T-helper 22 cell (primary cell): ENCODE measurements around the gene EDN1.
"Not testable (repeated sequence)": the region's sequence is repeated elsewhere in the genome, so short reads cannot be mapped to it uniquely, and the experiment has no call there.

ENCODE experiments used
- DNase-seq: peaks from one replicate; pipeline ENCODE4 v3.0.0-alpha.2; 2020; ENCODE audit warnings: low read depth

The EDN1 gene

DNA sequence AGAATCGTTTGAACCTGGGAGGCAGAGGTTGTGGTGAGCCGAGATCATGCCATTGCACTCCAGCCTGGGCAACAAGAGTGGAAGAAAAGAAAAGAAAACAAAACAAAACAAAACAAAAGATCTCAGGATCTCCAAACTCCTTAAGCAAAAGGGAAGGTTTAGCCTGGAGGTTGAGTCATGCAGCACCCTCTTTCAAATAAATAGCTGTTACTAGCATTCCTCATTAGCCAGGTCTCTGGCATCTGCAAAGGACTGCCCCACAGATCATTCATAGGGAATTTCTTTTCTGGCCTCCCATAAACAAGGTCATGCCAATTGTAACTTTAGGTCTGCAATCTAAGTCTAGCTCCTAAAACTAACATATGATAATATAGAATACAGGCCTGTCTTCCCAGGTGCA lies 37.2 kb downstream of the EDN1 start:
- no peak for DNase-seq

DNA sequence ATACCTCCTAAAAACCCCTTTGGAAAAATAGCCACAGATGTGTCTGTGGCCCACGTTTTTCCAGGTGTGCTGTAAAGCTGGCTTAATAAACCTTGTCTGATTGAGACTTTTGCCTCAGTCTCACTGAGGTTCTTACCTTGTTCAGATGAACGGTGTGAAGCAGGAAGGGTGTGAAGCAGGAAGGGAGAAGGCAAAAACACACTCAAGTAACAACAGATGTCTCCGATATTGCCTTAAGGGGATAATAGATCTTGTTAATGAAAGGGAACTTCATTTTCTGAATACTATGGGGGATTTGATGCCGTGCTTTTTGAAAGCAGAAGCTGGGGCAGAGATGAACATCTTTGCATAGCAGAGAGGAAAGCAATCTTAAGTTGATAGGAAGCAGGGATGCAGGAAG lies 37.8 kb downstream of the EDN1 start:
- no peak for DNase-seq

DNA sequence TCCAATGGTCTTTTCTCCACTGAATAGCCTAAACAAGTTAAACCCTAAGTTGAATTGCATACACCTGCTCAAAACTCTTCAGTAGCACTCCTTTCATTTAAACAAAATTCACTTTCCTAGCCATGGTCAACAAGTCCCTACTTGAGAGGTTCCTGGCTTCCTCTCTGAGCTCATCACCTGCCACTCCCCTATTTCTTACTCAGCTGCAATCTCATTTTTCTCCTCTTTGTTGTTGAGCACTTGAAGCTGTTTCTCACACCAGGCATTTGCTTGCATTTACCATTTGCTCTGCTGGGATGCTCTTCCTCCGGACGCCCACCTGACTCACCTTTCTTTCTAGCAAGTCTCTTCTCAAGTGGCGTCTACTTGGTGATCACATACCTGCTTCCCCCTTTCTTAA lies 38.5 kb downstream of the EDN1 start:
- DNase-seq, result no peak

DNA sequence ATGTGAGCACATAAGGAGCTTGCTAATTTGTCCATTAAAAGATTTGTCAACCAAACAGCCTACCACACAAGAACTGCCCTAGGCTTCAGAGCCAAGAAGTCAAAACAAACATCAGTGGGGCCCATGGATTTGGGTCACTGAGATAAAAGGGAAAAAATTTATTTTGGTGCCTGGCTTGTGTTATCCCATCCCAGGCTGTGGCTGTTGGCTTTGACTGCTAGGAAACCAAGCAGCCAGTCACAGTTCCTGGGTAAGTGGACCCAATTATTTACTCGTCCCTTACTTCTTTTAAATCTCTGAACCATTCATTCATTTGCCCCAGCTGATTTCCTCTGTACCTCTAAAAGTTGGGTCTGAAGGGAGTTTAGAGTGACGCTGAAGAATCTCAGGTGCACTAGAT lies 41.3 kb downstream of the EDN1 start:
- no peak for DNase-seq

DNA sequence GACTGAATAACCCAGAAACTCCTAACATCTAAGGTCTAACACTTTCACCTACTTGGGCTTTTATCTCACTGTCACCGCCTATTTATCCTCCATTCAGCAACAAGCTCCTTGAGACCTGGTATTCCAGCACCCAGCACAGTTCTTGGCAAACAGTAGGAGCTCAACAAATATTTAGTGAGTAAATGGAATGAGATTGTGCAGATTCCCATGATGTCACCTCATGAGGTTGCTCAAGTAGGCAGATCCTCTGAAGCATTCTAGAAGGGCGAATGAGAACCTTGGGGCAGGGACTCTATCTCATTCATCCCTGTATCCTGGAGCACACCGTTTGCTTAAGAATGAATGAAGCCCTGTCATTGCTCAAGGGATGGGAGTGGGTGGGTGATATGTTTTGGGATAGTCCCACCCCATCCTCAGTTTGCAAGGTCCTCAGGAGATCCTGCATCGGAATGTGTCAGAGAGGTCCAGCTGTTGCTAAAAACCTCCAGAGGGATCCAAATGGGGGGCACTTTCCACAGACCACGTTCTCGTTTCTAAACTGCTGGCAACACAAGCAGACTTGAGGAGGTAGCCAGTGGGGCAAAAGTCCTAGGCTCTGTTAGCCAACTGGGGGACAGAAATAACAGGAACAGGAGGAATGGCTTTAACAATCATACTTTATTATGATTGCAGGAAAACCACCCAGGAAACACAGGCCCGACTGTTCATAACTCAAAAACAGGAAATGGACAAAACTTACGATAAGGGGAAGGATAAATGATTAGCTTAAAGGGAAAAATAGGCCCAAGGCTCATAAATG lies 42.0 kb downstream of the EDN1 start:
- no peak for DNase-seq

DNA sequence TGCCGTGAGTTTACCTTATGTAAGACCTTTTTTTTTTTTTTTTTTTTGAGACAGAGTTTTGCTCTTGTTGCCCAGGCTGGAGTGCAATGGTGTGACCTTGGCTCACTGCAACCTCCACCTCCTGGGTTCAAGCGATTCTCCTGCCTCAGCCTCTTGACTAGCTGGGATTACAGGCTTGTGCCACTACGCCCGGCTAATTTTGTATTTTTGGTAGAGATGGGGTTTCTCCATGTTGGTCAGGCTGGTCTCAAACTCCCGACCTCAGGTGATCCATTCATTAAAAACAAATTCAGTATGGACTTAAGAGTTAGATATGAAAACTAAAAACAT lies 42.6 kb downstream of the EDN1 start:
- DNase-seq, result not testable (repeated sequence)

DNA sequence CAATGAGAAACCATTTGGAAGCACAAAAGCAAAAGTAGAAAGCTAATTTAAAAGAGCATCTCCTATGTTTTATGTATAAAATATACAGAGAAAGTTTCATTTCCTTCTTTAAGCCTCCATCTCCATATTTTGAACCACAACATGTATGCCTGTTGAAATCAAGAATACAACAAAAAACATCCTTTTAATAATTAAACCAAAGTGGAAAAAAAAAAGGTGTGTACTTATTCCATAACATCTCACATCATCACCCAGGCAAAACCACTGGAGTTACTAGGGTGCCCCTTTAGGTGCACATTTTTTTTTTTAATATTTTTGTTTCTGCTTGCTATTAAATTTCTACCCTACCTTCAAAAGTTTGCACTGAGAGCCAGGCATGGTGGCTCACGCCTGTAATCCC lies 43.0 kb downstream of the EDN1 start:
- no peak for DNase-seq

DNA sequence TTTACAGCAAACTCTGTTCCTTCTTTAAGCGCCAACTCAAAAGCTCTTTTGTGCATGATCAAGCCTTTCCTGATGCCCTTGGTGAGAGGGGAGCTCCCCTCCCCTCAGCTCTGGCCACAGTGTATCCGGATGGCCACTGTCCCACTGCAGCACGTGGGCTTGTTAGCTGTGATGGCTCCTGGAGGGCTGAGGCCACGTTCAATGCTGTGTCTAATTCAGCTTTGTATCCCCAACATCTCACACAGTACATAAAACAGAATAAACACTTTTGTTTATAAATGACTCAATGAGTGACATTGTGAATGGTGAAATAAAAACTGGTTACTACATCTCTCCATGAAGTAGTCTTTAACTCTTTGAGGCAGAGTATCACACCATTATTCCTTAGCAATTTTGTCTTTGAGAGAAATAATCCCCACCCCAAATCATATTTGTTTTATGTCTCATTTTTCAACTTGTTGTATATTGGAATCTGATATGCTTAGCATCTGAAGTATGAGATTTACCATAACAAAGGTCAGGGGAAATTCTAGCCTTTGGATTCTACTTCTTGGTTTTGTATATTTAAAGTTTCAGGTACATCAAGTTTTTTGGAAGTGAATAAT lies 44.5 kb downstream of the EDN1 start:
- no peak for DNase-seq

DNA sequence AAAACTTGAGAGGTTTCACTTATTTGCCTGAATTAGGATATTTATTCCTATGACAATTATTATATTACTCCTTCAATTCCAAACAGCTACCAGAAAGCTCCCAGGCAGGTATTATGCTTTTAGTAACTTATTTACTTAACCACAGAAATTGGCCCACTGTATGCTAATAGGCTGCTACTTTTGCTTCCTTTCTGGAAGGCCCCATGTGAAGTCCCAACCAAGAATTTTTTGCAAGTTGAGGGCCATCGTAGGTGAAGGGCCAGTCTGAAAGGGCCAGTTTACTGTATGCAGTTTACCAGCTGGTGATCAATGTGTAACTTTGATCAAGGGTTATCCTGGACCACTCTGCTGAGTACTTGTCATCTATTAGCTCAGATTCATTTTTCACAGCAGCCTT lies 45.0 kb downstream of the EDN1 start:
- DNase-seq, result no peak

DNA sequence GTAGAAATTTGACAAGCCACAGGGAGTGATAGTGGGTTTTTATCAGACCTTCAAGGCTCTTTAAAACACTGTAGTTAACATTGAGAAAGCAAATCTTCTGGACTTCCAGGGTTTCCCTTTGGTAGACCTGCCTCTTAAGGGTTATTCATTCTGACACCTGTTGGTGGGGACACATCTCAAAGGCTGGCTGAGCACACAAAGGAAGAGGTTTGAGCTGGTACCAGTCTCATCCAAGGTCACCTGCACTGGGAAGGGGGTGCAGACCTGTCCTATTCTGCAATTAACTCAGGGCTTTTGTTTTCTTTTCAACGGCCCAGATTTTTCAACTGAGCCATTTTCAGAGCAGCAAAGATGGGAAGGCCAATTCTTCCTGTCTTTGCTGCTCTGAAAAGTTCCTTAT lies 45.6 kb downstream of the EDN1 start:
- DNase-seq, result no peak

DNA sequence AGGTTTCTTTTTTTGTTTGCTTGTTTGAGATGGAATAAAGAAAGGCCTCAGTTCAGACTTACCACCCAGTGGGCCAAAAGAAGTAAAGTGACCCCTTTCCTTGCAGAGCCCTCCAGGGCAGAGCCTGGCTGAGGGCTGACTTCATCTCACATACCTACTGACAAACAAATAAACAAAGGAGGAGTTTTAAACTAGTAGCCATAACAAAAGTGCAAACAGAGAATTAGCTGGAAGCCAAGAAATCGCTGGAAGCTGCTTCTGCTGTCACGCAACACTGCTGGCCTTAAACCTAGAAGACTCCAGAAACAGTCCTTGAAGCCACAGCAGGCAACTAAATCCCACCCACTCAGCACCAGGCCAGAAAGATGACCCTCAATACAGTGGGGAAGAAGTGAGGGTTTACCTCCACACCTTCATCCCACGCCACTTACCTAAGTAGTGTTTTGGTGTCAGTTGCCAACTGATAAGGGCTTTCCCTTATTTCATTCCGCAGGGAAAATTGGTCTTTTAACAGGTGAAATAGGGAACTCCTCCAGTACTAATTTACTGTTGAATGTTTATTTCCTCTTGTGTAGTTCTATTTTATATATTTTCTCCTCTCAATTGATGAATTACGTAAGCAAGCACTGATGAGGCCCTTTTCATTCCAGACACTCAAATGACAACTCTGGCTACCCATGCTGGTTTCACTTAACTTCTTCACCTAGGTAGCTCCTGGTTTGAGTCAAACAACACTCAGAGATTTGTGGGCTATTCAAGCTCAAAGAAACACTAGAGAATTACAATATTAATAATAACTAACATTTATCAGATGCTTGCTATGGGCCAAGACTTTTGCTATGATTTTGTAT lies 46.2 kb downstream of the EDN1 start:
- no peak for DNase-seq

DNA sequence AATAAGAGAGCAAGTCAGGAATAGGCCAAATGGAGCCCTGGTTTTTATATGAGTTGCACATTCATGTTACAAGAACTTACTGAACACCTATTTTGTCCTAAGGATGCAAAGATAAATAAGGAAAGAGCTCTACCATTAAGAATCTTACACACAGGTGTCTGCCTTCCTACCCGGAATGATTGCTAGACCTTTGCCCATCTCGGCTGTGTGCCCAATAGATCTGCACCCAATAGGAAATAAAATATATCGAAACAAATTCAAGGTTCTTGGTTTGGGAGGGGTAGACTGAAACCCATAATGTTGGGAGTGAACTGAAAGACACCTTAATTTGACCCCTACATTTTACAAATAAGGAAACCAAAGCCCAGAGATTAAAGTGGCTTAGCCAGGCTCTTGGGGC lies 48.9 kb downstream of the EDN1 start:
- no peak for DNase-seq

DNA sequence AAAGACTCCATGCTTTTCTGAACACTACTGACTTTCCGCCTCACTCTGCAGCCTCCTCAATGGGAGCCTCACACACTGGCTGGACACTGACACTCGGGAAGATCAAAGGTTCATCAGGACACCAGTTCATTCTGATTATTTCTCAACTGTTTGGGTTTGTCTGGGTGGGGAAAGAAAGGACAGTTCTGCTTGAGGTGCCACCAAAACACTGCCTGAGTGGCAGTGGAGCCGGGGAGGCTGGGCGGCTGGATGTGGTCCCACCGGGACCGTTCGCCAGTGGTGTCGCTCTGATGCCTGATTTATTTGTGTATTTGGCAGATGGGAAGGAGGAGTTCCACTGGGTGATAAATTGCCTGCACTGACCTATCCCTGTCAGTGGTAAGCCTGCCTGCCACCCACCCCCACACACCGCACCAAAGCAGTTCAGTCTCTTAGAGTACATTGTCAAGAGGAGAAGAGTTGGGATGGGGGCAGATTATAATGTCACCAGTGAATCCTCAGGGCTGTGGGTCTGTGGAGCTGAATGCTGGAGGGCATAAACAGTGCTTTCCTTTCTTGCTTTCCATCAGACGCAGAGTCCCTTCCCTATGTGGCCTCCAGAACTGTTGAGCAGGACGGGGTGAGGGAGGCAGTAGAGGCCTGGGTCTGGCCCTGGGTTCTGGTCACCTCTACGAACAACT lies 49.8 kb downstream of the EDN1 start:
- no peak for DNase-seq

DNA sequence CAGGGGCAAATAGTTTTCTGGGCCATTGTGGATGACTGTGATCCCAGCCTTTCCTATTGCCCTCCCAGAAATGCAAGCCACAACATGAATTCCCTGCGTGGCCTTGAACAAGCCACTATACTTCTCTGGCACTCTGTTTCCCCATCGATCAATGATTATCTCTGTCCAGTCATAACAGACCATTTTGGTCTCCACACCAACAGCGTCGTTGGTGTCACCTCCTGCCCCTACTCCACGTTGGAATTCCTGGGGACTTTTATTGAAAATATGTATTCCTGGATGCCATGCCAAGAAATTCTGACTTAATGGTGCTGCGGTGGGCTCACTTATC lies 50.3 kb downstream of the EDN1 start:
- no peak for DNase-seq

DNA sequence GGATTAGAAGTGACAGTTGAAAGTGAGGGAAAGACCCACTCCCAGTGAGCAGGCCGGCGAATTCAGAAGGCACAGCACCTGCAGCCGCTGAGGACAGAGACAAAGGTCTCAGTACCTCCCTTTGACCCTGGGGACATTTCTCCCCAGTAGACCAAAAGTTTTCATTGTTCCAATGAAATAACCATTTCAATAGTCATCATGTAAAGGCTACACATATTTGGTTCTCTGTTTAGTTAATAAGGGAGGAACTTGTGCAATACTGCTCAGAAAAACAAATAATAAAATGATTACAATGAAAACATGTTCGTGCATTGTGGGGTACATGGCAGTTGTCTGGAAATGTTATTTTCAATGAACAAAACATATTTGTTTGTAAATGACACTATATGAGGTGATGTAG lies 52.5 kb downstream of the EDN1 start:
- DNase-seq, result no peak

DNA sequence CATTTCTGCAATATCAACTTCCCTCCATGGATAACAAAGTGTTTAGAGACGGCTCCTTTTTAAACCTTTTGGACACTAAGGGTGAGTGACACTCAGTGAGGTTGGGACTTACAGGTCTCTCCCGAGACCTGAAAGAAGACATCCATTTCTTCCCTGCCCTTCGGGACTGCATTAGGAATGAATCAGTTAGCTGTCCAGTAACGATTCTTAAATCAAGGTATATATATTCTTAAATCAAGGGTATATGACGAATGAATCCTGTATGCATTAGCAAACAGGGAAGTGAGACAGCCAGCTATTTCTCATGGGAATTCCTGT lies 52.9 kb downstream of the EDN1 start:
- DNase-seq, result no peak

DNA sequence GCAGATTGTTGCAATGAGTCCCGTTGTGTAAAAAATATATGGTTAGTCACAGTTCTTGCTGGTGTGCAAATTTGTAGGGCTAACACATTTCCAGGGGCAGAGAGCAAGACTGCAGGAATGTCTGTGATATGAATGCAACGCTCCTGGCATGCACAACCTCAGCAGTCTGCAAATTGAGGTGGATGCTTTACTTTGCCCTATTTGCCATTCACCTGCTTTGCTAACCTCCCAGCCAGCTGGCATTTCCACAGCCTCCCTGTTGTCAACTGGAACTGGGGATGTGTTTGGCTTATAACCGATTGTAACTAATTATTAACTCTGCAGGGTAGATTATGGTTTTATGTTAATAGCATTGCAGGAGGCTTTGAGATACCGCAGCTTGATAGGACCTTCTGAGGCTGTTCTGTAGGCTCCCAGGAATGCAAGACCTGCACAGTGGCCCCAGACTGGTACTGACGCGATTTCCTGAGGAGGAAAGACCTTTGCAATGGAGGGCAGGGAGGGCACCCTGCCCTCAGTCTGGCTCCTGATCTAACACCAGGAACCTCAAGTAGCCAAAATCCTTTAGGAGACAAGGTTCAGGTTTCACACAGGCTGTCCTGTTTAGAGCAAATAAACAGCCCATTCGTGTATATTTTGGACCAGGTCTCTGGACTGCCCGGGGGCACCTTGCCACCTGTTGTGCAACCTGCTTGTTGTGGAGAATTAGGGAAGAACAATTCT lies 53.4 kb downstream of the EDN1 start:
- DNase-seq, result no peak

DNA sequence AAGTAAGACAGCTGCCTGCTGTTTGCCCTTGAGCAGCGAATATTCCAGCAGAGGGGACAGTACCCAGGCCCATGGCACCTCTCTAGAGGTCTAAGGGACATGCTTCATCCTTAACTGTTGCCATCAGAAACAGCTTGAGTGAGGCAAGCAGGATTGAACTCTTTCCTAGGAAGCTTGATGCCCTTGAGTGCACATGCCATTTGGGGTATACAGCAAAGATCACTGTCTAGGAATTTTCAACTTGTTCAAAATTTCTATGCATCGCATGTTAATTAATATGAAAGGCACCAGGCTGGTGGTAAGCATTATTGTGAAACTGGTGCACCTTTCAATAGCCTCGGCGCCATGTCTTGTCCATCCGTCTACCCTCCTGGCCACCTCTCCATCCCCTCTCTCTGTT lies 54.1 kb downstream of the EDN1 start:
- no peak for DNase-seq

DNA sequence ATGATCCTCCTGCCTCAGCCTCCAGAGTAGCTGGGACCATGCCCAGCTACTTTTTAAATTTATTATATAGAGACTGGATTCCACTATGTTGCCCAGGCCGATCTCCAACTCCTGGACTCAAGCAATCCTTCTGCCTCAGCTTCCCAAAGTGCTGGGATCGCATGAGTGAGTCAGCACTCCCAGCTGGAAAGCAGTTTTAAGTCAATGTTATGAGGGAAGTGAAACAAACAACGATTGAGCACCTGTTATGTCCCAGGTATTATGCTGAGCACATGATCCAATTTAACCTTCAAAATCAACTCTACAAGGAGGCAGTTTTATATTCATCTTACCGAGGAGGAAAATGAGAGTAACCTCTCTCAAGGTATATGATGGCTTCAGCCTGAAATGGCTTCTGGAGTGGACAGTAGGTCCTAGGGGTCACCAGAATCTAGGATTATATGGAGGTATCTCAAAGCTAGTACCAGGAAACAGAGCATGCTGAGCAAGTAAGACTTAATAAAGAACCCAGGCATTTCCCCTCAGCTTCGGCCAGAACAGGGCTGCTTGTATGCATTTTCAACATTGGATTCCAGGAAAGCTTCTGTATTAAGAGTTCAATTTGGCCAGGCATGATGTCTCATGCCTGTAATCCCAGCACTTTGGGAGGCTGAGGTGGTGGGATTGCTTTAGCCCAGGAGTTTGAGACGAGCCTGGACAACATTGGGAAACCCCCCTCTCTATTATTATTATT lies 55.0 kb downstream of the EDN1 start:
- DNase-seq, result no peak

DNA sequence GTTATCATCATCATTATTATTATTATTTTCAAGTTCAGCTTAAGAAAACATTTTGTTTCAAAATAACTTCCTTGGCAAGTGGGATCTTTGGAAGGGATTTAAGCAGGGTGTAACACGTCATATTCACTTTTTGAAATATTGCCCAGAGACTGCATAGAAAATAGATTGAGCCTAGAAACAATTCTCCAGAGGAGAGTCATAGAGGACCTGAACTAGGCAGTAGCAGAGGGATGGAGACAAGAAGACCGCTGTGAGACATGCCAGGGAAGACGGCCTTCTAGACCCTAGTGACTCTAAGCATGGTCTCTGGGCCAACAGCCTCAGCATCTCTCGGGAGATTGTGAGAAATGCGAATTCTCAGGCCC lies 55.5 kb downstream of the EDN1 start:
- no peak for DNase-seq
